ENCODE measurements around the gene KRTAP12-4.
"Not testable (repeated sequence)": the region's sequence is repeated elsewhere in the genome, so short reads cannot be mapped to it uniquely, and the experiment has no call there.

The KRTAP12-4 gene

DNA sequence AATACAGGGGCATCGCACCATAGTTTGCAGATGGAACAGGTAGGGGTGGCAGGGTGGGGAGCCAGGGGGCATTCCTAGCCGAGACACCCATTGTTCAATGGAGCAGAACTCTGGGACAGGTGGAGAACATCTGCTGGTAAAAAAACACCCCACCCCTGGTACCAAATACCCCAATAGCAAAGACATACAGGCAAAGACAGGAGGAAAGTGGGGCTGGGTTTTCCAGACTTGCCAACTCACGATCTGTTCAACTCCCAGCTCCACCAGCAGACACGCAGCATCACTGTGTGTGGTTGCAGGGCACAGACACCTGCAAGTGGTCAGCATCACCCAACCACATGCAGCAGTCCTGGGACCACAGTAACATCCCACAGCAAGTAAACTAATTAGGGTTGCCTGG lies 42.9 kb downstream of the KRTAP12-4 start:
- peaks cover 20% of the 10 kb centered on the region for H3K27me3 Mint-ChIP-seq

DNA sequence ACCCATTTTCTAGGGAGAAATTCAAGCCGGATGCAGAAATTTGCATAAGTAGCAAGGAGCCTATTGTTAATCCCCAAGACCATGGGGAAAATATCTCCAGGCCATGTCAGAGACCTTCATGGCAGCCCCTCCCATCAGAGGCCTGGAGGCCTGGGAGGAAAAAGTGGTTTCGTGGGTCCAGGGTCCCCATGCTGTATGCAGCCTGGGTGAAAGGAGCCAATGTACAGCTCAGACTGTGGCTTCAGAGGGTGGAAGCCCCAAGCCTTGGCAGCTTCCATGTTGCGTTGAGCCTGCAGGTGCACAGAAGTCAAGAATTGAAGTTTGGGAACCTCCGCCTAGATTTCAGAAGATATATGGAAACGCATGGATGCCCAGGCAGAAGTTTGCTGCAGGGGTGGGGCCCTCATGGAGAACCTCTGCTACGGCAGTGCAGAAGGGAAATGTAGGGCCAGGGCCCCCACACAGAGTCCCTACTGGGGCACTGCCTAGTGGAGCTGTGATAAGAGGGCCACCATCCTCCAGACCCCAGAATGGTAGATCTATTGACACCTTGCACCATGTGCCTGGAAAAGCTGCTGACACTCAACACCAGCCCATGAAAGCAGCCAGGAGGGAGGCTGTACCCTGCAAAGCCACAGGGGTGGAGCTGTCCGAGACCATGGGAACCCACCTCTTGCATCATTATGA lies 44.2 kb downstream of the KRTAP12-4 start:
- Mint-ChIP-seq H3K27me3 (peaks cover 21% of the 10 kb centered on the region), H3K9me3 (peaks cover 20% of the 10 kb centered on the region)
- ATAC-seq (ENCODE audit: low read depth); H3K4me3 Mint-ChIP-seq; H3K36me3 Mint-ChIP-seq; H3K27ac Mint-ChIP-seq; H3K4me1 Mint-ChIP-seq; DNase-seq (ENCODE audit: low spot score in 2 of 2): not testable (repeated sequence)

More for the DNA sequence above, 42.9 kb downstream of the KRTAP12-4 start:
- no peak overlapping the region for H3K4me3 Mint-ChIP-seq
- DNase-seq (ENCODE audit: low spot score in 2 of 2) (no peak), ATAC-seq (ENCODE audit: low read depth) (no peak)
- H3K9me3 Mint-ChIP-seq: peaks cover 16% of the 10 kb centered on the region
- H3K27ac Mint-ChIP-seq: no peak overlapping the region
- H3K36me3 Mint-ChIP-seq: peaks cover 9% of the 10 kb centered on the region
- no peaks in the 10 kb centered on the region for H3K4me1 Mint-ChIP-seq

DNA sequence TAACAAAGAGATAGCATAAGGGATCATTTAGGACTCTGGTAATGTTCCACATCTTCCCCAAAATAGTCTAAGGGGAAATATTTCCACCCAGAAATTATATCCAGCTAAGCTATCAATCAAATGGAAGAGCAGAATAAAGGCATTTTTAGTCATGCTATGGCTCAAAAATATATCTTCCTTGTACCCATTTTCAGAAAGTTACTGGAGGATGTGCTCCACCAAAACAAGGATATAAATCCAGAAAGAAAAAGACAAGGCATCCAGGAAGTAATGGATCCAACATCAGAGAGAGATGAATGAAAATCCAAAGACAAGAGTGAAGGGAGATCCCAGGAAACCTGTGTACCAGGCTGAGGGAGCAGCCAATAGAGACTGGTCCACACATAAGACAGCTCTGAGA lies 45.3 kb downstream of the KRTAP12-4 start:
- Mint-ChIP-seq H3K4me3 (no peak overlapping the region), H3K9me3 (peaks cover 20% of the 10 kb centered on the region), H3K4me1 (no peaks in the 10 kb centered on the region), H3K27ac (no peak overlapping the region), H3K36me3 (peaks cover 9% of the 10 kb centered on the region), H3K27me3 (peaks cover 24% of the 10 kb centered on the region)
- DNase-seq (ENCODE audit: low spot score in 2 of 2) (no peak), ATAC-seq (ENCODE audit: low read depth) (no peak)

DNA sequence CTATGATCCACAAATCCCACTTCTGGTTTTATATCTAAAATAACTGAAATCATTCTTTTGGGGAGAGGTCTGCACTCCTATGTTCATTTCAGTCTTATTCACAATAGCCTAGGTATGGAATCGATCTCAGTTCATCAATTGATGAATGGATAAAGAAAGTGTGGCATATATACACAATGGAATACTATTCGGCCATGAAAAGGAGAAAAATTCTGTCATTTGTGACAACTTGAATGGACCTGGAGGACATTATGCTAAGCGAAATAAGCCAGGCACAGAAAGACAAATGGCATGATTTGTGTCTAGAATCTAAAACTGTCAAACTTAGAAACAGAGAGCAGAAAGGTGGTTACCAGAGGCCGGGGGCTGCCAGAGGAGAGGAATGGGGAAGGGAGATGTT lies 48.0 kb downstream of the KRTAP12-4 start:
- Mint-ChIP-seq H3K27me3 (peaks cover 19% of the 10 kb centered on the region), H3K9me3 (peaks cover 17% of the 10 kb centered on the region), H3K4me3 (no peak overlapping the region), H3K27ac (no peak overlapping the region), H3K4me1 (no peaks in the 10 kb centered on the region), H3K36me3 (peaks cover 3% of the 10 kb centered on the region)
- ATAC-seq (ENCODE audit: low read depth): no peak
- DNase-seq (ENCODE audit: low spot score in 2 of 2): no peak

Data from memory B cell (primary cell).